Bone marrow (tissue), 2 donors: ENCODE measurements around the gene CORO6.

ENCODE experiments used
- DNase-seq, 2 donors: peaks; one replicate each; lab custom pipeline; 2025; lab: John Stamatoyannopoulos, UW

The CORO6 gene

GRCh38 chr17:29630630-29631193, 8.0 kb upstream of the CORO6 start:
- DNase-seq: no peak

- no peak for DNase-seq
Measured at GRCh38 chr17:29629839-29630238, 7.1 kb upstream of the CORO6 start.

DNA sequence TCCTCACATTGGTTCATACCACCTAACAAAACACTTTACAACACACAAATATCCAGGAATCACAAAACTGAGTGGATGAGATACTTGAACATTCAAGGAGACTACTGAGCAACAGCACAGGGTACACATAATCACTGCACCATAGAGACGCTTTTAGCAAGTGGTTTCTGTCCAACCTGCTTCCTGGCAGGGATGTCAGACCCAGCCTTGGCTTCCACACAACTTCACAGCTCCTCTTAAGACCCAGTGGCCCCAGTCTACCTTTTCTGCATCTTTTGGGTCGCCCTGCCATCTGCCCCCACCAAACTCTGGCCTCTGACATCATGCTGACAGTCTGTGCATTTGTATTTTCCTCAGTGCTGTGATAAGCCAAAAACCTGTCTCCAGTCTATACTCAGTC, 5.9 kb upstream of the CORO6 start:
- DNase-seq: no peak

- no peak for DNase-seq
Measured at GRCh38 chr17:29627951-29628350, 5.2 kb upstream of the CORO6 start.

DNA sequence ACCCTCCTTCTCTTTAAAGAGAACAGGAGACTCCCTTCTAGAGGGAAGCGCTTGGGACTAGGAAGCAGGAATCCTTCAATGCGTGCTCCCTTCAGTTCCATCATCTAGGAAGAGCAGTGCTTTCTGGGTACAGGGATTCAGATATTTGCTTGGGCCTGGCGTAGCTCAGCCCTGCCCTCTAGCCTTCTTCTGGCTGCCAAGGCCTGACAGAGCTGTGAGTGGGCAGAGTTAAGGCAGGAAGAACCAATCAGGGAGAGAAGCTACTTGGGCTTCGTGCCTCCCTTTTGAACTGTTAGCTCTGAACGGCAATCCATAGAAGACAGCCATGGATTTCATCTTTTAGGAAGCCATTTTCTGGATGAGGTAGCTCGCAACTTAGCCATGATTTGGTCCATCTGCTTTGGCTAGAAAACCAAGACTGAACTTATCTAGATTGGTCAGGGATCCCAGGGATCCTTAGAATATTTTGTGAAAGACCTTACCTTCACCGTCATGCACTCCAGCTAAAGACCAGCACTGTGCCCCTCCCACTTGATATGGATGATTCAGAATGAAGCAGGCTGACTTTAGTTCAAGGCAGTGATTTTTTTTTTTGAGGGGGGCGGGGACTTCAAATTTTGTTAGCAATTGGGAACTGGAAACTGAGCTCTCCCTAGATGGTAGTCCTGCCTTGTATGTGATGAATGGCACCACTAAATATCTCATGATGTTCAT, 2.5 kb upstream of the CORO6 start:
- no peak for DNase-seq

DNA sequence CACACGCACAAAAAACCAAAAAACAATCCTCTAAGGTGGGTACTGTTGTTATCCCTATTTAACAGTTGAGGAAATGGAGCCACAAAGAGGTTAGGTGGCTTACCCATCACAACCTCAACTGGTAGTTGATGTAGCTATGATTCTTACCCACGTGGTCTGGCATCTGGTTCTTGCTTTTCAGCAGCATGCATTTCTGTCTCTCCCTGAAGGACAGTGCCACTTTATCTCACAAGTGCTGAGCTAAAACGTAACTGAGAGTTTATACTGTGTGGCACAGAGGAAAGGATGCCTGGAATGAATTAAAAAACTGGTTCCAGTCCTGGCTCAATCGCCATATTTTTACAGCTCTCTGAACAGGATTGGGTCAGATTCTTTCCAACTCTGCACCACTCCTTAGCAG, 1.9 kb upstream of the CORO6 start:
- no peak for DNase-seq

DNA sequence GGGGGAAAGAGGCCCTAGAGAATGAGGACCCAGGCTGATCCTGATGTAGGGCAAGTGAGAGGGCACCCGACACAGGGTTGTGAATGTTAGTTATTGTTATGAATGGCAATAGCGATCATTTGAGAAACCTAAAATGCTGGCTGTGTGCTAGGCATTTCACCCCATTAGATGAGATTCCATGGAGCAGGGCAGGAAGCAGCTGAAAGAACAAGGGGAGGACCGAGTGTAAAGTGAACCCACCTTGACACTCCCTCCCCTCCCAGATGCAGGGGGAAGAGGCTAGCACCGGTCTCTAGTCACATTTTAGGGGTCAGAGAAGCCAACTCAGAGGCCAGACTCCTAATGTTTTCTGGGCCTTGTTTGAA, 553 bp upstream of the CORO6 start:
- DNase-seq: no peak

DNA sequence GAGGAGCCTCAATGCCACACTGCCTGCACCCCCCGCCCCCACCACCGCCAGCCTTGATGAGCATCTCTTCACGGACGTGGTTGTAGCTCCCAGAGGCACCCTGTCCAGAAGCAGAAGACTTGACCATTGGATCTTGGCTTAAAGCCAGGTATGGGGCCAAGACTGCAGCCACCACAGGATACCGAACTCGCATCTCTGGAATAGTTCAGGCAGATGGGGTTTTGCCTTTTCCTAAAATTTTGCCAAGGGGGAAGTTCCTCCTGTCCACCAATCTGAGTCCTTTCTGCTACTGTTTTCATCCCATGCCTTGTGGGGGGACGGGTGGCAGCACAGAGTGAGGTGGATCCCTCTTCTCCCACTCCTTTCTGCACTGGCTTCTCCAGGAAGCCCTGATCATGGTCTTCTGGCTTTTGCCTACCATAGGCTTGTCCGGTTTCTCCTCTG, 939 bp downstream of the CORO6 start:
- no peak for DNase-seq

GRCh38 chr17:29620779-29621500, 1.8 kb downstream of the CORO6 start:
- DNase-seq: no peak

GRCh38 chr17:29620271-29620670, 2.4 kb downstream of the CORO6 start:
- DNase-seq: no peak

- DNase-seq: peak in 1 of 2 donors; percentile 10
Measured at GRCh38 chr17:29619251-29619650, 3.5 kb downstream of the CORO6 start.

- no peak for DNase-seq
Measured at GRCh38 chr17:29618272-29619065, 4.2 kb downstream of the CORO6 start.

DNA sequence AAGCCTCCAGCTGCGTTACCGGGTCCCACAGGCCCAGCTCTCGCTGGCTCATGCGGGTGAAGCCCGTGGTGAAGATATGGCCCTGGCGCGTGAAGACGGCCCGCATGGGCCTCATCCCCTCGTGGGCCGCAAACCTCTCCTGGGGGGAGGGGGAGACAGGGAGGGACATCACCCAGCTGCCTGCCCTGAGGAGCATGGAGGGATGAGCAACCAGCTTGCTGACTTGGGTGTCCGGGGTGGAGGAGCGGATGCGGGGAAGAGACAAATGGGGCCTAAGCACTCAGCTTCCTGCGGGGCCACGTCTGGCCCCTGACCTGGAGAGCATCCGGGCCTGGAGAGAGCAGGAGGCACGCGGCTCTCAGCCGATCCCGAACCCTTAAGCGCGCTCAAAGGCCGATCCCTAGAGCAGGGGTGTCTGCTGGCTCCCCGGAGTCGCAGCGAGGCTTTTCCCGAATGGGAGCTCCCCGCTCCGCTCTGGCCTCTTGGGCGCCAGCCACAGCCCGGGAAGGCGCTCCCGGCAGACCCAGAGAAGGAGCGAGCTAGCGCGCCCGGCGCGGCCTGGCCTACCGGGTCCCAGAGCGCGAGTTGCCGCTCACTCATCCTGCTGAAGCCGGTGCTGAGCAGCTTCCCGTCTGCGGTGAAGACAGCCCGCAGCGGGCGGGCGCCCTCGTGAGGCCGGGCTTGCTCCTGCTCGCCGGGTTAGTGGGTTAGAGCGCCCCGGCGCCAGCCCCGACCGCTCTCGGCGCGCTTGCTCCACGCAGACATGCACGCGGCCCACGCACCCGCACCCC, 5.0 kb downstream of the CORO6 start:
- DNase-seq: peak; percentile 54 to 57

GRCh38 chr17:29617125-29617480, 5.6 kb downstream of the CORO6 start:
- DNase-seq: peak; percentile 74 to 76

DNA sequence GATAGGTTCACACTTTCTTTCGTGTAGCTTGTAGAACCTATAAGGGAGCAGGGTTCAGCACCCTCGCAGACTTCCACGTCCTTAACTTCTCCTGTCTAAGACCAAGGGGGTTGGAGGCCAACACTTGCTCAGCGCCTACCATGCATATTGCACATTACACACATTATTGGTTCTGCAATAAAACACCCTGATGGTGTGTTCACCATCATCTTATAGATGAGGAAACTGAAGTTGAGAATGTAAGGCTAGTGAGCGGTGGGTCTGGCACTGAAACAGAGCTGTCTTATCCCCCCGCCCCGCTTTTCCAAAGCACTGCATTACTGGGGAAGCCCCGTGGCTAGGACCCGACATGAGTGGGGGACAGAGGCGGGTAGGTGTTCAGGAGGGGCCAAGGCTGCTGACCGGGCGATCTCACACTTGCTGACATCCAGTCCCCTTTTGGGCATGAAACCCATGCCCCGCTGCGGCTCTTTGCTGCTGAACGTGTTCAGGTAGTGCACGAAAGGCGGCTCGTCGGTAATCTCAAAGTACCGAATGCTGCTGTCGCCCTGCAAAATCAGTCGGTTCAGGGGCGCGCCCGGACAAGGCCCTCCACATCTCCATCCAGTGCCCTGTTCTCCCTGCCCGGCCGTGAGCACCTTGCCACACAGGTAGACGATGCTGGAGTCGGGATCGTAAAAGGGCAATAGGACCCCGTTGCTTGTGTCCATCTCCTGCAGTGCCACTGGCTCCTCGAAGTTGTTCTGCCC, 6.2 kb downstream of the CORO6 start:
- DNase-seq: no peak

GRCh38 chr17:29615492-29616299, 7.0 kb downstream of the CORO6 start:
- DNase-seq: peak; percentile 62 to 74

- peak in 1 of 2 donors; percentile 28 for DNase-seq
Measured at GRCh38 chr17:29615048-29615385, 7.7 kb downstream of the CORO6 start.

DNA sequence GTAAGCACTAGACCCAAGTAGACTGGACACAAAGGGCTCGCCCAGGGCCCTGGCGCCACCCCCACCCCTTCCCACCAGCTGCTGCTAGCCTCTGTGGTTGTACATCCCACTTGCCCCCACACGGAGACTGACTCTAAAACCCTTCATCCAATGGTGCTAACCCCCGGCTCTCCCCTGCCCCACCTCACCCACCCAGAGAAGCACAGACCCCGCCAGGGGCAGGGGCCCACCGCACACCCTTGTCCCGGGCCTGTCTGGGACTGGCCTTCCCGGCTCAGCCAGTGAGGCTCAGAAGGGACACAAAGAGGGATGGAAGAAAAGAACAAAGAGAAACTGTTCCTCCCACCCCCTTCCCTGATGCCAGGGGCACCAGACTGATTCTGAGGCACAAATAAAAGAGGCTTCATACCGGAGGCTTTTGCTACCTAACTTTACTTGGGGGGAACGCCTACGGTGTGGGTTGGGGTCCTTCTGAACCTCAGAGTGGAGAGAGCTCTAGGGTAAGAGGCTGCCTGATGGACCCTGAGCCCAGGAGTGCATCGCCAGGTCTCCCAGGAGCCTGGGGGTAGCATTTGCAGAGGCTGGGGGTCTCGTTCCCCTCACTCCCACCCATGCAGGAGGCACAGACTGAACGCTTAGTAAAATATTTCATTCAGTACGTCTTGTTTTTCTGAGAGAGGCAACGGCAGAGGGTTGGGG, 8.2 kb downstream of the CORO6 start:
- DNase-seq: no peak

- DNase-seq: no peak
Measured at GRCh38 chr17:29613856-29614255, 8.9 kb downstream of the CORO6 start.
